ENCODE data around the gene SORCS1.

SORCS1 gene

DNA sequence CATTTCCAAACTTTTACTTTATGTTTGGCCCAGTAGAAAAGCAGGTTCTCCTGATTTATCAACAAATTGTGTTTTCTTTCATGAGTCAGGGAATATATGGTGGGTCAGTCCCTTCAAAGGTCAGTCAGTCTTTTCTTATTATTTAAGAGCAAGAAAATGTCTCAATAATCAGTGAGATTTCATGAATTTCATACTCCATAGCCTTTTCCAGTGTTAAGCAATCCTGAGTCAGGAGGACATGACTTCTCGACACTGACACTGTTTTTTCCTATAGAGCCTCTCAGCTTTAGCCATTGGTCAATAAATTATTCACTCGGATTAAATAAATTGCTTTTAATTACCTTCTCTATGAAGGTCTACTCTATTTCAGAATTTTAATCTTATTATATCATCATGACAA lies 334.5 kb downstream of the SORCS1 start:
- DNase-seq (ENCODE audit: low read depth, low spot score) = no peak
- H3K4me3 ChIP-seq (ENCODE audit: low read depth, low read length) = no peak overlapping the region
- TF ChIP-seq, protein P1, sequence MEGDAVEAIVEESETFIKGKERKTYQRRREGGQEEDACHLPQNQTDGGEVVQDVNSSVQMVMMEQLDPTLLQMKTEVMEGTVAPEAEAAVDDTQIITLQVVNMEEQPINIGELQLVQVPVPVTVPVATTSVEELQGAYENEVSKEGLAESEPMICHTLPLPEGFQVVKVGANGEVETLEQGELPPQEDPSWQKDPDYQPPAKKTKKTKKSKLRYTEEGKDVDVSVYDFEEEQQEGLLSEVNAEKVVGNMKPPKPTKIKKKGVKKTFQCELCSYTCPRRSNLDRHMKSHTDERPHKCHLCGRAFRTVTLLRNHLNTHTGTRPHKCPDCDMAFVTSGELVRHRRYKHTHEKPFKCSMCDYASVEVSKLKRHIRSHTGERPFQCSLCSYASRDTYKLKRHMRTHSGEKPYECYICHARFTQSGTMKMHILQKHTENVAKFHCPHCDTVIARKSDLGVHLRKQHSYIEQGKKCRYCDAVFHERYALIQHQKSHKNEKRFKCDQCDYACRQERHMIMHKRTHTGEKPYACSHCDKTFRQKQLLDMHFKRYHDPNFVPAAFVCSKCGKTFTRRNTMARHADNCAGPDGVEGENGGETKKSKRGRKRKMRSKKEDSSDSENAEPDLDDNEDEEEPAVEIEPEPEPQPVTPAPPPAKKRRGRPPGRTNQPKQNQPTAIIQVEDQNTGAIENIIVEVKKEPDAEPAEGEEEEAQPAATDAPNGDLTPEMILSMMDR (IDR thresholded peaks at IDR 0.05; ENCODE audit: low read depth, low read length) = no peak
- in situ Hi-C loops (cut with HindIII; ENCODE audit: low sequenced_read_pairs) = no loop called here

DNA sequence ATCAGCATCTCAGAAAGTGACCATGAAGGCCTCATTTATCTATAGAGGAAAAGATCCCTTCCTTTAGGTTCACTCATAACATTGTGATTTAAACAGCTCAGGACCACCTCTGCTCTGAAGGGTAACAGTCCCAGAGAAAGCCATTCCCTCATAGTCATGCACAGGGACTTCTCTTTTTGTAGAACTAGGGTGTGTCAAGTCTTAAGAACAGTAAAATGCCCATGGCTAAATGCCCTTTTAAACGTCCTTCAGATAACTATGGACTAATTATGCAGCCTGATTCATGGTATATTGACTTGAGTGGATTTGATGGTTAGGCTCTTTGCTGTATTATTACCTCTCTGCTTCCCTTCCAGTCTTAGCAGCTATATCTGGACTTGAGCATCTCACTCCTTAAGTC lies 337.8 kb downstream of the SORCS1 start:
- DNase-seq (ENCODE audit: low read depth, low spot score) = no peak
- in situ Hi-C loops (cut with HindIII; ENCODE audit: low sequenced_read_pairs) = no loop called here
- TF ChIP-seq, protein P1 (IDR thresholded peaks at IDR 0.05; ENCODE audit: low read depth, low read length) = no peak
- no peak overlapping the region for H3K4me3 ChIP-seq (ENCODE audit: low read depth, low read length)

DNA sequence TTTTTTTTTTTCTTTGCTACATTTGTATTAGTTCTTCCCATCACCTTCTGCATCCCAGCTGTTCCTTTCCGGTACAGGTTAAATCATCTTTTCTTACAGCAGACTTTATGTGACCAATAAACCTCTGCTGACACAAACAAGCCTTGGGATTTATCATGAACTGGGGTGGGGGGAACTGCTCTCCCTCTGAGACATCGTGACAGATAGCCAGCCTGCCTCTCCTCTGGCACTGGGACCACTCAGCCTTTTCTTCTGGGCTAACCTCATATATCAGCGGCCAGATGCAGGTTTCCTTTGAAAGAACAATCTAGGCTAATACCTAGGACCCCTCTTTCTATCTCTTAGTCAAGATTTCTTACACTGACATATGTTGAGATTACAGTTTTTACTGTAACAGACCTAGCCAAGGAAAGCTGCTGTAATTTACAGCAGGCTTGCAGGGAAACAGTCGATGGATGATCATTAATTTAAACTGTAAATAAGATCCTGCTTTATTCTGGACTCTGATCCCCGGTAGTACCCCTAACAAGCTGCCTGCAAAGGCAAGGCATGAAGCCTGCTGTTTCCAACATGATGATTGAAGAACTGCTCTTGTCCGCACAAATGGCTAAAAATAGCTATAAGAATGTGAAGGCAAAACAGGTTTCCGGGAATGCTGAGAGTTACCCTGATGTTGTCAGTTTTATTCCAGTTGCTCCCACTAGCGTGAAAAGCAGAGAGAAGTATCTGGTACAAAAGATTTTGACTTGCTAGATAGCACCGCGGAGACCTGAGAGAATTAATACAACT lies 338.7 kb downstream of the SORCS1 start:
- no peak overlapping the region for H3K4me3 ChIP-seq (ENCODE audit: low read depth, low read length)
- DNase-seq (ENCODE audit: low read depth, low spot score) = no peak
- in situ Hi-C loops (cut with HindIII; ENCODE audit: low sequenced_read_pairs) = no loop called here
- TF ChIP-seq, protein P1 (IDR thresholded peaks at IDR 0.05; ENCODE audit: low read depth, low read length) = no peak

DNA sequence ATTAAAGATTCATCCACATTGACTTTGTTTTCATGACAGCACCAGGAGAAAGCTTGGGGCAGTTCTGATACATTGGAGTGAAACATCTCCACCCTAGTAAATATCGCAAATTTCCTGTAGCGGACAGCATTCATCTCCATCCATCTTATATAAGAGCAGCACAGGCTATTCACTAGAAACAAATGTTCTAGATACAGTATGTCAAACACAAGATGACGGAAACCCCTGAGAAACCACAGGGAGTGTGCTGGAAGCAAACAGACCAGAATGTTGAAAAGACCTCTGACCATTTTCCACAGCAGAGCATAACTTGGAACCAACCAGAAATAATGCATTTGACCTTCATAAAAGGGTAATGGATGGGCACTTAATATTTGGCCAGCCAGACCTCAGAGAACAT lies 343.9 kb downstream of the SORCS1 start:
- DNase-seq (ENCODE audit: low read depth, low spot score) = no peak
- in situ Hi-C loops (cut with HindIII; ENCODE audit: low sequenced_read_pairs) = no loop called here
- no peak overlapping the region for H3K4me3 ChIP-seq (ENCODE audit: low read depth, low read length)
- TF ChIP-seq, protein P1 (IDR thresholded peaks at IDR 0.05; ENCODE audit: low read depth, low read length) = no peak

DNA sequence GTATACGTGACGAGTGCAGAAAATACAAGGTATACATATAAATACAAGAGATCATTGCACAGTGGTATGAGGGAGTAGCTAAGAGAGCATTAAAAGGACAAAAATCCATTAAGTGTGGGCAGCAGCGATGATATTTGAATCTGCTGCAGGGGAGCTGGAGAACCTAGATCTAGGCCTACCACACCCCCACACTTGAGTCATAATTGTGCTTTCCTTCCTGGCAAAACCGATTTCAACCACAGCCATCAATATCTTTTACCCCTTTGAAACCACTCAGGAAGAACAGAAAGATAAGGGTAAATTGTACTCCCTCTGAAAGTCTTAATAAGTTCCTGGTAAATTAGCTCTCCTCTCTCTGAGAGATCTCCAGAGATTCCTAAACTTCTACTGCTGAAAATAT lies 345.0 kb downstream of the SORCS1 start:
- in situ Hi-C loops (cut with HindIII; ENCODE audit: low sequenced_read_pairs) = no loop called here

DNA sequence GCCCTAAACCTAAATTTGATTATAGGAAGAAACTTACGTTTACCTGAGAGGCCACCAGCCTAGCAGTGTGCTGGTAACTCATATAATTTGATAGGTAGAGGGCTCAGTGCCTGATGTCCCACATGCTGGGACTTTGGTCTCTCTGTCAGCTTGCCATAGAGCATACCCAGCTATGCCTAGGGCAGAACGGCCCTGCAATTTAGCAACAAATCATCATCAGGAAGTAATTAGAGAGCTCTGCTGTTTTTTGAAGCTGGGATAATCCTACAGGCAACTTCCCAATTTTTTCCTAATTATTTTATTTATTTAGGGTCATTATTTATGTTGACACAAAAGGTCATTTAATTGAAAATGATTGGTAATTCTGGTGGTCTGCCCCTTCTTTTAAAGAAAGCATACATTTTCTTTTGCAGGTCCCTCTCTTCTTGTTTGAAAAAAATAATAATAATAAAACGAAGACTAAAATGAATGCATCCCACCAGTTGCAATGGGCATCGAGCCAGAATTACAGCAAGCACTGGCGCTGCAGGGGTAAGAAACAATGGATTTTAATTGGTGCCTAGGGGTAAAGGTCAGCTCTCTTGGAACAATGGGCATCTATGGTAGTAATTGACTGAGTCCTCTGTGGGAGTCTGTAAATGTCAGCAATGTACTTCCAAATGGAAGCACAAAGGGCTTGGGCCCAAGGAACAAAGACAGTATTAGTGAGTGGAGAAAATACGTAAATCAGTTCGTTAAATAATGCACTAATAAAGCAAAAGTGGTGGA lies 348.0 kb downstream of the SORCS1 start:
- TF ChIP-seq, protein P1 (IDR thresholded peaks at IDR 0.05; ENCODE audit: low read depth, low read length) = no peak
- no peak overlapping the region for H3K4me3 ChIP-seq (ENCODE audit: low read depth, low read length)
- in situ Hi-C loops (cut with HindIII; ENCODE audit: low sequenced_read_pairs) = no loop called here
- DNase-seq (ENCODE audit: low read depth, low spot score) = no peak

More for the DNA sequence above, 345.0 kb downstream of the SORCS1 start:
- H3K4me3 ChIP-seq (ENCODE audit: low read depth, low read length) = no peak overlapping the region
- DNase-seq (ENCODE audit: low read depth, low spot score) = no peak
- TF ChIP-seq, protein P1 (IDR thresholded peaks at IDR 0.05; ENCODE audit: low read depth, low read length) = no peak

Data from astrocyte of the spinal cord (primary cell).